Stimulated activated CD8-positive, alpha-beta memory T cell treated with anti-CD3 and anti-CD28 coated beads, Interleukin-7, amount 100 ng/mL, for 4 hours (primary cell): ENCODE data around the gene LUC7L.

Experiments
- DNase-seq, 2 donors: peaks; one replicate each; pipeline ENCODE4 v3.0.0-alpha.2; 2020; ENCODE audit warnings: low read depth in 2 of 2

Gene LUC7L

GRCh38 chr16:142405-142967 is 86.8 kb downstream of the LUC7L start:
- DNase-seq, result no peak

GRCh38 chr16:140175-140857 is 88.9 kb downstream of the LUC7L start:
- no peak for DNase-seq
